NT2/D1 (cell line): ENCODE results near the gene BRD1.

Experiments used
- SUZ12 ChIP-seq: IDR thresholded peaks from 2 replicates; pipeline ENCODE4 v1.6.1; 2011; ENCODE audit not compliant: insufficient read length, insufficient read depth; ENCODE audit errors: extremely low read depth
- YY1 ChIP-seq: IDR thresholded peaks from 2 replicates; pipeline ENCODE4 v1.6.1; 2011; ENCODE audit not compliant: insufficient read length, insufficient read depth

DNA sequence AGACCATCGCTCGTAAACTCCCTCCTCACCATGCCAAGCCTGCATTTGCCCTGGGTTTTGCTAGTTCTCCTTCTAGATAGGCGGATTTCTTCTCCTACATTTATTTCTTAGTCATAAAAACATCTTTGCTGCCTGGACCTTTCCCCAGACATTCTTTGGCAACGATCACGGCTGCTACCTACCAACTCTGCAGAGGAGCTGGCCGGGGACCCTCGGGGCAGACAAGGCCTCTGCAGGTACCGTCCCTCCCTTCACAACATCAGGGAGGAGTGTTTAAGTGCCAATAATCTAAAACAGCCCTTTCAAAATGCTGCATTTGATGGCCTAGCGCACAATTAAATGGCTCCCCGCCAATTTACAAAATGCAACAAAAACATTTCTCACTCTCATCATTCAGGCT is 34.4 kb downstream of the BRD1 start:
- no peak for TF ChIP-seq YY1
- no peak for TF ChIP-seq SUZ12
